Skeletal muscle tissue (tissue), 4 donors: ENCODE measurements around the gene SIK2. TPM values are rescaled to one million over a fixed set of nuclear protein-coding genes. Genes with fewer than 3 reads are reported as not detected.
"Not testable (repeated sequence)": the region's sequence is repeated elsewhere in the genome, so short reads cannot be mapped to it uniquely, and the experiment has no call there.

Source experiments
- H3K27ac ChIP-seq: one replicate; pipeline ENCODE4 v1.7.0; 2013; ENCODE audit warnings: mild to moderate bottlenecking, low read depth, low read length, inconsistent platforms
- H3K27me3 ChIP-seq, 3 donors: one replicate each; pipeline ENCODE4 v1.7.0; 2013; ENCODE audit warnings: low read length in 3 of 3; ENCODE audit not compliant: control insufficient read depth in 3 of 3, insufficient read depth in 3 of 3
- H3K36me3 ChIP-seq, 3 donors: one replicate each; pipeline ENCODE4 v1.7.0; 2013; ENCODE audit warnings: low read length in 3 of 3; ENCODE audit not compliant: control insufficient read depth in 3 of 3, insufficient read depth in 3 of 3
- H3K4me1 ChIP-seq, 3 donors: one replicate each; pipeline ENCODE4 v1.7.0; 2013; ENCODE audit warnings: low read length in 3 of 3, mild to moderate bottlenecking in 3 of 3; ENCODE audit not compliant: control insufficient read depth in 3 of 3, insufficient read depth in 3 of 3
- H3K4me3 ChIP-seq, 3 donors: one replicate each; pipeline ENCODE4 v1.7.0; 2013; ENCODE audit warnings: low read length in 3 of 3
- H3K9ac ChIP-seq, 3 donors: one replicate each; pipeline ENCODE4 v1.7.0; 2013; ENCODE audit warnings: low read length in 3 of 3, mild to moderate bottlenecking in 3 of 3, moderate library complexity in 2 of 3, low read depth in 1 of 3
- H3K9me3 ChIP-seq, 3 donors: one replicate each; pipeline ENCODE4 v1.7.0; 2013; ENCODE audit warnings: low read length in 3 of 3; ENCODE audit not compliant: control insufficient read depth in 3 of 3
- total RNA-seq: library from RNA; depleted of rRNA; stranded (reverse); fragments of >200 nt; gene quantifications from one replicate; pipeline ENCODE4 v1.2.3, GENCODE V29; 2014
- donor health status: Osteomylitis.

The SIK2 gene
- total RNA-seq, 1 donor from 2014 or later = 11.5 TPM

GRCh38 chr11:111700162-111700561 is 97.9 kb downstream of the SIK2 start:
- peaks cover 6 to 34% (median 21%) of the 10 kb centered on the region in 3 donors for H3K4me1 ChIP-seq
- no peaks in the 10 kb centered on the region for H3K9me3 ChIP-seq
- no peaks in the 10 kb centered on the region for H3K27me3 ChIP-seq
- no peak overlapping the region for H3K27ac ChIP-seq
- peaks cover 4 to 22% (median 6%) of the 10 kb centered on the region in 3 donors for H3K36me3 ChIP-seq
- no peak overlapping the region for H3K9ac ChIP-seq
- H3K4me3 ChIP-seq = no peak overlapping the region

- peaks cover 6 to 29% (median 17%) of the 10 kb centered on the region in 3 donors for H3K4me1 ChIP-seq
- no peak overlapping the region for H3K4me3 ChIP-seq
- no peaks in the 10 kb centered on the region for H3K9me3 ChIP-seq
- H3K27me3 ChIP-seq = no peaks in the 10 kb centered on the region
- H3K9ac ChIP-seq = peak overlapping the region in 1 of 3 donors; percentile 30
- no peak overlapping the region for H3K27ac ChIP-seq
- peaks cover 8 to 39% (median 12%) of the 10 kb centered on the region in 3 donors for H3K36me3 ChIP-seq
Measured at GRCh38 chr11:111702623-111703022, 100.4 kb downstream of the SIK2 start.

GRCh38 chr11:111703576-111703975 is 101.3 kb downstream of the SIK2 start:
- H3K4me3 ChIP-seq = no peak overlapping the region
- H3K36me3 ChIP-seq = peaks cover 8 to 42% (median 18%) of the 10 kb centered on the region in 3 donors
- H3K4me1 ChIP-seq = peaks cover 6 to 29% (median 17%) of the 10 kb centered on the region in 3 donors
- no peak overlapping the region for H3K27ac ChIP-seq
- no peaks in the 10 kb centered on the region for H3K27me3 ChIP-seq
- H3K9ac ChIP-seq = no peak overlapping the region
- no peaks in the 10 kb centered on the region for H3K9me3 ChIP-seq

GRCh38 chr11:111707039-111707690 is 104.9 kb downstream of the SIK2 start:
- no peak overlapping the region for H3K4me3 ChIP-seq
- peaks cover 6 to 23% (median 11%) of the 10 kb centered on the region in 3 donors for H3K4me1 ChIP-seq
- peaks cover 20 to 58% (median 23%) of the 10 kb centered on the region in 3 donors for H3K36me3 ChIP-seq
- H3K27me3 ChIP-seq = no peaks in the 10 kb centered on the region
- no peaks in the 10 kb centered on the region for H3K9me3 ChIP-seq
- H3K9ac ChIP-seq = no peak overlapping the region
- no peak overlapping the region for H3K27ac ChIP-seq

GRCh38 chr11:111707691-111708067 is 105.4 kb downstream of the SIK2 start:
- H3K36me3 ChIP-seq = peaks cover 25 to 62% (median 28%) of the 10 kb centered on the region in 3 donors
- no peaks in the 10 kb centered on the region for H3K27me3 ChIP-seq
- H3K4me3 ChIP-seq = no peak overlapping the region
- H3K9ac ChIP-seq = no peak overlapping the region
- no peaks in the 10 kb centered on the region for H3K9me3 ChIP-seq
- no peak overlapping the region for H3K27ac ChIP-seq
- H3K4me1 ChIP-seq = peaks cover 6 to 20% (median 11%) of the 10 kb centered on the region in 3 donors

- Histone ChIP-seq H3K9ac (no peak overlapping the region), H3K36me3 (peaks cover 18 to 30% (median 19%) of the 10 kb centered on the region in 3 donors), H3K4me3 (no peak overlapping the region), H3K27ac (no peak overlapping the region), H3K9me3 (no peaks in the 10 kb centered on the region), H3K4me1 (peaks cover 10 to 23% (median 16%) of the 10 kb centered on the region in 3 donors), H3K27me3 (no peaks in the 10 kb centered on the region)
Measured at GRCh38 chr11:111714522-111714921, 112.3 kb downstream of the SIK2 start.

- Histone ChIP-seq H3K4me3 (no peak overlapping the region), H3K4me1 (peaks cover 10 to 23% (median 16%) of the 10 kb centered on the region in 3 donors), H3K9ac (no peak overlapping the region), H3K9me3 (no peaks in the 10 kb centered on the region), H3K27me3 (no peaks in the 10 kb centered on the region), H3K27ac (no peak overlapping the region), H3K36me3 (peaks cover 23 to 34% (median 26%) of the 10 kb centered on the region in 3 donors)
Measured at GRCh38 chr11:111715142-111715816, 113.0 kb downstream of the SIK2 start.

- H3K4me3 ChIP-seq, H3K27ac ChIP-seq: not testable (repeated sequence)
- peaks cover 34 to 42% (median 39%) of the 10 kb centered on the region in 3 donors for H3K36me3 ChIP-seq
Measured at GRCh38 chr11:111717660-111718059, 115.4 kb downstream of the SIK2 start.

GRCh38 chr11:111718436-111718835 is 116.2 kb downstream of the SIK2 start:
- Histone ChIP-seq H3K9ac (peak overlapping the region in 2 of 3 donors; percentile 48 to 68), H3K4me3 (no peak overlapping the region), H3K36me3 (peaks cover 38 to 45% (median 39%) of the 10 kb centered on the region in 3 donors), H3K27me3 (no peaks in the 10 kb centered on the region), H3K9me3 (no peaks in the 10 kb centered on the region), H3K4me1 (peaks cover 10 to 23% (median 16%) of the 10 kb centered on the region in 3 donors), H3K27ac (peak overlapping the region; percentile 77)

More at GRCh38 chr11:111717660-111718059, 115.4 kb downstream of the SIK2 start:
- H3K9me3 ChIP-seq, H3K27me3 ChIP-seq, H3K9ac ChIP-seq: not testable (repeated sequence)
- peaks cover 10 to 23% (median 16%) of the 10 kb centered on the region in 3 donors for H3K4me1 ChIP-seq

- peak overlapping the region in 2 of 3 donors; percentile 12 to 68 for H3K9ac ChIP-seq
- H3K36me3 ChIP-seq = peaks cover 42 to 47% (median 43%) of the 10 kb centered on the region in 3 donors
- H3K27ac ChIP-seq = peak overlapping the region; percentile 77
- no peaks in the 10 kb centered on the region for H3K27me3 ChIP-seq
- no peaks in the 10 kb centered on the region for H3K9me3 ChIP-seq
- peak overlapping the region in 1 of 3 donors; percentile 46 for H3K4me3 ChIP-seq
- H3K4me1 ChIP-seq = peaks cover 10 to 23% (median 16%) of the 10 kb centered on the region in 3 donors
Measured at GRCh38 chr11:111718859-111719258, 116.6 kb downstream of the SIK2 start.
